AG20443 (cell line): ENCODE data around the gene SLC25A24.
A peak's percentile ranks its signal among the peaks of the same experiment; 100 is the strongest.

Source experiments
- DNase-seq: peaks from one replicate; pipeline ENCODE4 v3.0.0; 2012; ENCODE audit warnings: low spot score, mixed read lengths

Gene SLC25A24

DNA sequence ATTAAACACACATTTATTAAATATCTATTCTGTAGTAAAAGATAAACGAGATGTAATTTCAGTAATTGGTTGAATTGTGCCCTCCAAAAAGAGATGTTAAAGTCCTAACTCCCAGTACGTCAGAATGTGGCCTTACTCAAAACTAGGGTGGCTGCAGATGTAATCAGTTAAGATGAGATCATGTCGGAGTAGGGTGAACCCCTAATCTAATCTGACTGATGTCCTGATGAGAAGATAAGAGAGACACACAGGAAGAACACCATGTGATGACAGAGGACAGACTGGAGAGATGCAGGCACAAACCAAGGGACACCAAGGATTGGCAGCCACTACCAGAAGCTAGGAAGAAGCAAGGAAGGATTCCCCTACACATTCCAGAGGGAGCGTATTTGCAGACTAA is 104.1 kb downstream of the SLC25A24 start:
- no peak for DNase-seq

DNA sequence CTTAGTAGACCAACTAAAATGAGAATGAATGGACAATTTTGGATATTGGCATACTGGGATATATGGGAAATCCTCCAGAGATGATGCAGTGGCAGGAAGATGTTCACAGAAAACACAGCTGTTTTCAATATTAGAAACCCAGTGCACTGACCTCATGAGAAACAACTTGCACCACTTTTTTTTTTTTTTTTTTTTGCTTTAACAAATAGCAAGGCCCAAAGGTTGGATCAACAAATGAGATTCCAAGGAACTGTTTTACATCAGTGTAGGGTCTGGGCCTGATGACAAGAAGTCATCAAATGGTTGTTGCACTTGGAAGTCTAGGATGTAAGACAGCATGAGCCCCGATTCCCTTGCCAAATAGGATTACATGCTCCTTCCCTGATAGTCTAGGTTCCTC is 110.7 kb downstream of the SLC25A24 start:
- DNase-seq = peak; percentile 33

DNA sequence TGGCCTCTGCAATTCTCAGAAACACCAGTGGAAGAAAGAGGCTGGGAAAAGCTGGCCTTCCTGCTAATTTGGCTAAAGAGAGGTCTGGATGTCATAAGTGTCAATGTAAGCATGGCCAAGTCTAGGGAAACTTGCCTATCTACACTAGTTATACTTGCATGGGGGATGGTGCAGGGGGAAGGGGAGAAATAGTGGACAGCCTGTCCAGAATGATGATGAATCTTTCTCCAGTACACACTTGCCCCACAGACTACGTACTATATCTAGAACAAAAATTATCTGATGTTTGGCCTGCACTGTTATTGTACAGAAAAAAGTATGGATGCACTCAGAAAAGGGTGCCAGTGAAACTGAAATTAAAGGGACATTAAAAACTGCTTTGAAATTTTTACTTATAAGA is 114.5 kb downstream of the SLC25A24 start:
- no peak for DNase-seq

DNA sequence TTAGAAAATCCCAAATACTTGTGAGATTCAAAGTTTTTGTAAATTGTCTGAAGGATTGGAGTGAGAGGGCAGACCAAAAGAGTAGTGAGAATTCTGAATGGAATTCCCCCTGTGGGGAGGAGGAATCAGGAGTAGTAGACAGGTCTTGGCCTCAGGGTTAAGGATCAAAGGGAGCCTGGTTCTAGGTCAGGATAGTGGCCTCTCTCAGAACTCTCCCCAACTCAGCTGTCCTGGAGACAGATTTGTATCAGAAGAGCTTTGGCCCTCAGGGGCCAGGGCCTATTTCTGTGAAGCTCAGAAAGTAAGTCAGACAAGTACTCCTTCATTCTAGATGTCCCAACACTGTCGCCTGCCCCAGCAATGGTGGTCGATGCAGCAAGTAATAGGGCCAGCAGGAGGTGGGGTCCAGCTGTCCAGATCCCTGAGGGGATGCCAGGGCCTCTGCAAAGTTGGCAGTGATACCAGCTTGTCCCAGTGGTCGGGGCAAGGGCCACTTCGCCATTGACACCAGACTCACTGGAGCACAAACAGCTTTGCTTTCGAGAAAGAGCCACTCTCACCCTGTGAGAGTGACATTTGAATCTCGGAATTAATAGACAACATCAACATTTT is 115.2 kb downstream of the SLC25A24 start:
- DNase-seq = no peak
